Head of caudate nucleus (tissue), 42 donors: ENCODE data around the gene SFMBT2.

Experiments
- DNase-seq, 42 donors: peaks; one replicate each; pipeline versions ENCODE4 v3.0.0 to v3.0.0-alpha.2; 2020 to 2021; ENCODE audit warnings: mixed read lengths in 7 of 42
- intact Hi-C: fragments of 100-400 bp; cut with DNase I; formaldehyde crosslinking; loops from one replicate; pipeline ENCODE4 v1.15.0; 2022

The SFMBT2 gene

DNA sequence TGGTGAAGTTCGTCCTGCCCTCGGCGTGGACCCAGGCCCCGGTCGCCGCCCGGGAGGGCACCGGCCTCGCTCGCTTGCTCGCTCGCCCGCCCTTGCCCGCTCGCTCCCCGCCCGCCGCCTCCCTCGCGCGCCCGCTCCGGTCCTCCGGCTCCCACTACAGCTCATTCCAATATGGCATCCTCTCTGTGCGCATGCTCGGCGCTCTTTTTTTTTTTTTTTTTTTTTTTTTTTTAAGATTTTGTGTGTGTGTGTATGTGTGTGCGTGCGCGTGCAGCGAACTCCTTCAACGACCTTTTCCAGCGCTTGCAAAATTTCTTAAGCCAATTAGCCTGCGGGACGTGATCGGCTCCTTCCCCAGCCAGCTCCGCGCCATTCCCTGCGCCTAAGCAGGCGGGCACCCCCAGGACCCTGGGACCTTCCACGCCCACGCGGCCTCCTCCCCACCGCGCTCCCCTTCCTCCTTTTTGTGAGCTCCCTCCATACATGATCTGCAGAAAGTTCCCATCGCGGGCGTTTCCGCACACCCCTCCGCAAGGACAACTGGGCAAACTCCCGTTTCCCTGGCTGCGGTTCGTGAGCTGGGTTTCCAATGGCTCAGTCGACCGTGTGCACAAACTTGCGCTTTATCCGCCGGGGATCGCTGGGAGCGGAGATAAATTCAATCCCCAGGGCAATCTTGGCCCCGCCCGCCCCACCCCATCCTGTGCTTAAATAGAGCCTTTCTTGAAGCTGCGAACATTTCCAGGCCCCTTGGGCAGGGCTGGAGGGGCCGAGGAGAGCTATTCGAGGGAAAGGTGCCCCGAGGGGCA lies at the start of gene SFMBT2:
TSS of gene SFMBT2 (minus strand) at position 173 of the 809 bp plus-strand sequence. CDS start 29,136 bp downstream, outside the sequence.
- intact Hi-C loops: loop anchor here (5.0 kb wide), 1 partner anchor 494 kb away; no protein-coding TSS in a partner anchor
- DNase-seq: peak in 40 of 42 donors; percentile 43 to 88 (median 76)

DNA sequence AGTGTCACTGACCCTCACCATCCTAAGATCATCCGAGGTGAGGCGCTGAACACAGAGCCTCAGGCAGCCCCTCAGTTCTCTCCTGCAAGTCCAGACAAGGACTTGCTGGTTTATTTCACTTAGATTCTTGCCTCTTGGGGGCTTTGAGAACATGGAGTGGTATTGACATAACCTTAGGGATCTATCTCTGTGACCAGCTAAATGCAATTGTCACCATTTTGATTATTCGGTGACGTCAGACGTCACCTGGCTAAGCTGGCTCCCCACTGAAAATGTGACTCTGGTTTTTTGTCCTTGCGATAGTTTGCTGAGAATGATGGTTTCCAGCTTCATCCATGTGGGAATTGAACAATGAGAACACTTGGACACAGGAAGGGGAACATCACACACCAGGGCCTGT lies 49.2 kb upstream of the SFMBT2 start:
- intact Hi-C loops: no loop called here
- DNase-seq: no peak

DNA sequence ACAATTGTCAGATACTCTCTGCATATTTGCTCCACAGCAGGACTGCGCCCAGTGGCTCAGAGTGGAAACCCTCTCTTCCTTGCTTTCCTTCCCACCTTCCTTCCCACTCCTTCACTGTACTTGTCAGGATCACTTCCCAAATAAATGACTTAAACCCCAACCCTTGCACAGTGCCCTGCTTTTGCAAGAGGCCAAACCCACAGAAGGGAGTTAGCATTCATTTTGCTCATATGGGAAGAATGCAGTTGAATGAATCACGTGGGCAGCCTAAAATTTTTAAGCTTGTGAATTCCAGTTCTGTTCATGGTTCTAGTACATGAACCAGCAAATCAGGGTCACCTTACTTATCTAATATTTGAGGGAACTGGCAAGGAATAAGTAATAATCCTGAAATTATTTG lies 47.7 kb upstream of the SFMBT2 start:
- DNase-seq: no peak
- intact Hi-C loops: no loop called here

DNA sequence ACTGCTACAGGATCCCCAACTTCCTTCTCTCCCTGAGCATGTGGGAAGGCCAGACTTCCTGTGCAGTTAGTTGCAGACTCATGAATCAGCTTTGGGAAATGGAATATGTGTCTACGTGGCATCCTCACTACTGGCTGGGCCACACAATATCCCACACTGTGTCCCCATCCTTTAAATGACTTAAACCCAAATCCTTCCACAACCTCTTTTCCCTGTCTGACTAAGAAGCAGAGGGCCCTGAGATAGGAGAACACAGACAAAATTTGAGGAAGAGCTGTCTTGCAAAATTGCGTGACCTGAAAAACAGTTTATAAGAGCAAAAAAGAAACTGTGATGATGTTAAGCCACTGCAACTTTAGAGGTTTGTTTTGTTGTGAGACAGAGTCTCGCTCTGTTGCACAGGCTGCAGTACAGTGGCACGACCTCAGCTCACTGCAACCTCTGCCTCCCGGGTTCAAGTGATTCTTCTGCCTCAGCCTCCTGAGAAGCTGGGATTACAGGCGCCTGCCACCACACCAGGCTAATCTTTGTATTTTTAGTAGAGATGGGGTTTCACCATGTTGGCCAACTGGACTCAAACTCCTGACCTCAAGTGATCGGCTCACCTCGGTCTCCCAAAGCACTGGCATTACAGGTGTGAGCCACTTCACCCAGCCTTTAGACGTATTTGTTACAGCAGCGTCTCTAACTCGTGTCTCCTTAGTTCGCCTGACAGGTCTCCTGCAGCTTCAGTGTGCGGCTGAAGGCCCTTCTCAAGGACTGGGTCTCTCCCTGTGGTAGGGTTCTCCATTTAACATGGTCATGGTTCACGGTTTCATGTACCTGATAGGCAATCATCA lies 46.9 kb upstream of the SFMBT2 start:
- intact Hi-C loops: no loop called here
- DNase-seq: no peak

DNA sequence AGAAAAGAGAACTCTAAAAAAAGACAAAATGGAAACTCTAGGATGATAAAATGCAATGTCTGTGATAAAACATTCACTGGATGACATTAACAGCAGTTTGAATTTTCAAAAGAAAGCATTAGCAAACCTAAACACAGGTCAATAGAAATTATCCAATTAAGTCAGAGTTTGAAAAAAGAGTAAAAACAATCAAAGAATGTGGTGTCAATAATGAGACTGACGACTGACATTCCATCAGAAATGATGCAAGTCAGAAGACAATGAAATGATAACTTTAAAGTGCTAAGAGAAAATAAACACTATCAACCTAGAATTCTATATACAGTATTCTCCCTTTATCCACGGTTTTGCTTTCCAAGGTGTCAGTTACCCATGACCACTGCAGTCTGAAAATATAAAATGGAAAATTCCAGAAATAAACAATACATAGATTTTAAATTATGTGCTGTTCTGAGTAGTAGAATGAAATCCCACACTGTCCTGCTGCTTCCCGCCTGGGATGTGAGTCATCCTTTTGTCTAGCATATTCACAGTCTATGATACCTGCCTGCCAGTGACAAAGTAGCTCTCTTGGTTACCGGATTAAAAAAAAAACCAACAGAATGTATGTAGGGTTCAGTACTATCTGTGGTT lies 38.3 kb upstream of the SFMBT2 start:
- DNase-seq: peak in 2 of 42 donors; percentile 11 to 24
- intact Hi-C loops: no loop called here

DNA sequence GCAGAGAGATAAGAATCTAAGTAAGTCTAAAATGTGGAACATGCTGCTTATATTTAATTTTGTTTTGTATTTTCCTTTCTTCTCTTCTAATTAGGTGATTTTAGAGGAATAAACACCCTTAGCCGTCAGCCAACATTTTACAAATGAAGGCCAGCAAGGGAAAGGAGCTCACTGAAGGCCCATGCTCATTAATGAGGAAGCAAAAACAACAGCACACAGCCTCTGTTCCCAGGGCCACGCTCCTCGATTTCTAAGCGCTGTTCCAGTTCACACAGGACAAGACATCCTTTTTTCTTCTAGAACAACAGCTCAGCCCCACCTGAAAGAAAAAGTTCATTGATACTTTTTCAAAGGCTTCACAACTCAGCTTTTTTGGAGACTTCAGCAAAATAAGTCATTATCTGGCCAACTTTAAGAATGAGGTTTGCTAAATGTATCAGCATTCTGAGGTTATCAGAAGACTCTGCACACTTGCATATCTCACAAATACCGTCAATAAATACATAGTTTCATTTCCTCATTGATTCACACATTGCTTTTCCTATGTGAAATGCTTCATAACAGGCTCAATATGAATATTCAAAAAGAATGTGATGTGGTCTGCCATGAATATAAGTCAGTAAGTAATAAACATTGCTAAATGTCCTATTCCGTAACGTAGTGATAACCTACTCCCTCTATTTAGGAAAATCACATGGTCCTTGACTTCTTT lies 34.8 kb upstream of the SFMBT2 start:
- DNase-seq: peak in 22 of 42 donors; percentile 21 to 60 (median 34)
- intact Hi-C loops: no loop called here

DNA sequence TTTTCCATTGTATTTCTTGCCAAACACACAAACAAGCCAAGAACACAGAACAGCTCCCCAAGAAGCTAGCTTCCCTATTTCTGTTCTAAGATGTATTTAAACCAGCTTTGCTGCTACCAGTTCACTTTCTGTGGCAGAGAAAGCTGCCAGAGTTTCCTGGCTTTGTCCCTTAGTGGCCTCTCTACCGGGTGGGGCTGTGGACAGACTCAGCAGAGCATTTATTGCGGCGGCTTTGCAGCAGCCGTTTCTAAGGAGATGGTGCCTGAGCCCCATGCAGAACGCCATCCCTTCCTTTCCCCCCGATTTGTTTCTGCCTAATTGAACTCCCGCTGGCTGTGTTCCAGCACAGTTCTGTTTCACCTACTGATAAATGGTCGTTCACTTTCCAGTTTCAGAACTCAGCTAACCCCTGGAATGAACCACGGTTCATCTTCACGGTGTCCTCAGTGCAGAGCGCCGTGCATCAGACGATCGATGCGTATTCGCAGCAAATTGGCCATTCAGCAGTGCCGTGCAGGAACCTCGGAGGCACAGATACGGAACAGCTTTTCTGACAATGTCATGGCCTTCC lies 33.8 kb upstream of the SFMBT2 start:
- intact Hi-C loops: no loop called here
- peak; percentile 39 to 83 (median 63) for DNase-seq

DNA sequence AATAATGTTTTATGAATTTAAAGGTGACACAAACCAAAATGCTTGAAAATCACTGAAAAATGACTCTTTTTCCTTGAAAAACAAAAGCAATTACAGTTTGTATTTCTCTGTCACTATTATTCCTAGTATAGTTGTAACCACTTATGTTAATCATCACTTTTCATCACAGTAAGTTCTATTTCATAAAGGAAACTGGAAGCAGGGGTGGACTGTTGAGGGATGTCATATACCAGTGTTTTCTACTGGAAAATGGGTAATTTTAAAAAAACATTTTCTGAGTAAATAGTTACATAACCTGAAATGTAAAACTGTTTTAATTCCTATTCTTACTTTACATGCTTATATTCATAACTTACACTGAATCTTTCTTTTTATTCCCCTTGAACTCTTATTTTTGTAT lies 32.2 kb upstream of the SFMBT2 start:
- intact Hi-C loops: no loop called here

DNA sequence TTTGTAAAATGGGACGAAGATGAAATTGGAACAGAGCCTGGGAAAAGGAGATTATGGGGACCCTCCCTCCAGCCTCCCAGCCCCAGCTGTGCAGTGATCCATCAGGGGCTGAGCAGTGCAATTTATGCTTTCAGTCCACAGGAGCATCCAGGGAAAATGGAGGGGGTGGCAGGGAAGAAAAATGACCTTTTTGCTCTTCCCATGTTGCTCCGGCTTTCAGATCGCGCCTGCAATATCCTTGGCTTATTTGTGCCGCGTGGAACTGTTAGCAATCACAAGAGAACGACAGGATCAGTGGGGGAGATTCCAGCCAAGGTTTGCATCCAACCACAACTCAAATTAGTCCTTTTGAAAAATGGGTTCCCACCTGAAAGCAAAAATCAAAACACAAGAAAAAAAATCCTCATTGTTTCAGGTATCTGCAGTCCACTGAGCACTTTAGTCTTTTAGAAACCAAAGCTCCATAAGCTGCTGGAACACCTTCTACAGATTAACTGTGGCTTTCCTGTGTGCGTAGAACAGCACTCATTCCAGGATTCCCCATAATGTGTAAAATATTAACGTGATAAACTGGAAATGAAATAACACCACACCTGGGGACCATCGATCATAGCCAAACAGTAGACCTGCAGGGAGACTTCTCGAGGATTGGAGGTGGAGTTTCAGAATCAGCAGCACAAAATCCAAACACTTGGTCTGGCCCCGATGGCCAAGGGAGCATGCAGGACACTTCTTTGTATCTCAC lies 30.7 kb upstream of the SFMBT2 start:
- intact Hi-C loops: no loop called here

More for the DNA sequence above, 32.2 kb upstream of the SFMBT2 start:
- no peak for DNase-seq

DNA sequence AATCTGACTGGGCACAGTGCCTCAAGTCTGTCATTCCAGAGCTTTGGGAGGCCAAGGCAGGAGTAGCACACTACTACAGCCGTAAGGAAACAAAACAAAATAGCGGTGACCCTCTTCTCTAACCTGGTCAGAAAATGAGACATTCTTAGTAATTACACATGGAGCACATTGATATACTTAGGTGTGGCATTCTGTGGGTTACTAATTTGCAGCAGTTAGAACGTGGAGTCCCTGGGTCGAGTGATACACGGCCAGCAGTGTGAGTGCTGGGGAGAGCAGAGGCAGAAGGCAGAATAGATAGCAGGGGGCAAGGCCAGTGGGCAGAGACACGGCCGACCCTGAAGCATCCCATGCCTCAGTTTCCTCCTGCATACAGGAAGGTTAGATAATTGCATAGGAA lies 28.9 kb upstream of the SFMBT2 start:
- intact Hi-C loops: no loop called here
- no peak for DNase-seq

More for the DNA sequence above, 30.7 kb upstream of the SFMBT2 start:
- no peak for DNase-seq

DNA sequence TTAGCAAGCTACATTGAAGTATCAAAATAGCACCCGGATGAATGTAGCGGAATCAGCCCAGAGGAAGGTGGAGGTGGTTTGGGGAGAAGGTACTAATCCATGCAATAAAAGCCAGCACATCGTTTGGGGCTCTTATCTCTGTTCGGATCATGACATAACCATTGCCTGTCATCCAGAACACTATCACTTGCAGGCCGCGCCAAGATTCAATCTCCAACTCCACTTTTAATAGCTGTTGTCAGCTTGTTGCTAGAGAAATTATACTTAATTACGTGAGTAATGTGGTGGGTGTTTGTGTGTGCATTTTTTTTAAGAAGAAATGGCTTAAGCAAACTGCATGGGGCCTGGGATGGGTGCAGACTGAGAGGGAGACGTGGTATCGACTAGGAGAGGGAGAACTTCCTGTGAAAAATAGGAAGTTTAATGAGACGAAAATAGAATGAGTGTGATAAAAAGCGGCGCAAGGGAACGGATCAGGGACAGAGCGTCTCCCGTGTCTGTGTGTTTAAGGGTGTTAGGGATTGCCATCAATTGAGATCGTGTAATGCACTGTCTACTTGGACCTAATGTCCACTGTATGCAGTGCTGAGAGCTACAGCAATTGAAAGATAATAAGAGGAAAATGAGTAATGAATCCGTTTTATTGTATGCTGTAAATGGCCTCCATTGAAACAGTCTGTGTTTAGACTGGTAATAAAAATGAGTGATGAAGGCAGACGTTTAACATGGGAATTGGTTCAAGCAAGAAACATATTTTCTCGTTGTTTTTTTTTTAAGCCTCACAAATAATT lies 27.6 kb upstream of the SFMBT2 start:
- intact Hi-C loops: no loop called here
- DNase-seq: no peak

DNA sequence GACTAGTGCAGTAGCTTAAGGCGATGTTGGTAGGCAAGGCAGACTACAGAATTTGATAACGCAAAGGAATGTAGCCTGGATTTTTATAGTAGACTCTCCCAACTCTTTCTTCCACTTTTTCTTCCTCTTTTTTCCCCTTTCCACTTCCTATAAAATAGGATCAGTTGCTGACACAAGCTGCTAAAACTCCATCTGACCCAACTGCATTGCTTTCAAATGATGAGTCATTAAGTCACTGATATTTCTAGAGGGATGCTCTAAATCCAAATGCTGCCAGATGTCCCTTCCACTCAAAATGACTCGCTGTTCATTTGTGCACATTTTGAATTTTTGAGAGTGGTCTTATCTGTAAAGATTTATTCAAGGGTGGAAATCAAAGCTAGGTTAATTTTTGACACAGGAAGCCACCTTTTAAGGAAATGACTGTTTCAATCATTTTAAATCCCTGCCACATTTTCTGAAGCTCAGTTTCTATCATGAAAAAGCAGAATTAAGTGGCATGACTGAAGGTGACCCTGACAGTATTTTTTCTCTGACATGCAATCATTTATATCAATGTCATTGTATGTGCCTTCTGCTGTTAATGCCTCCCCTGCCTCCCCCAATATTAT lies 25.8 kb upstream of the SFMBT2 start:
- intact Hi-C loops: no loop called here
- no peak for DNase-seq

DNA sequence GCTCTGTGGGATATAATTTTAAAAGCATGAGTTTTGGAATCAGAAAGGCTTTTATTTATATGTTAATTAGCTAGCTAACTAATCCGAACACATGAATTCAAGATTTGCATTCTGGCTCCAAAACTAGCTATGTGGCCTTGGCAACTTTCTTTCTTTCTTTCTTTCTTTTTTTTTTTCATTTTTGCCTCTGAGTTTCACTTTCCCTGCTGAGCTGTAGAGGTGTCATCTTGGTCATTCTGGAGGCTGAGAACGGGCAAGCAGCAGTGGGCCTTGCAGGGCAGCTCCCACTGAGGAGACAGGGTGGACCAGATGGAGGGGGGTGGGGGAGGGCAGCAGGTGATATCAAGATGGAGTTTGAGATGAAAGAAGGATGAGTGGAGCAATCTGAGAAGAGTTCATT lies 24.8 kb upstream of the SFMBT2 start:
- intact Hi-C loops: no loop called here
- DNase-seq: no peak

DNA sequence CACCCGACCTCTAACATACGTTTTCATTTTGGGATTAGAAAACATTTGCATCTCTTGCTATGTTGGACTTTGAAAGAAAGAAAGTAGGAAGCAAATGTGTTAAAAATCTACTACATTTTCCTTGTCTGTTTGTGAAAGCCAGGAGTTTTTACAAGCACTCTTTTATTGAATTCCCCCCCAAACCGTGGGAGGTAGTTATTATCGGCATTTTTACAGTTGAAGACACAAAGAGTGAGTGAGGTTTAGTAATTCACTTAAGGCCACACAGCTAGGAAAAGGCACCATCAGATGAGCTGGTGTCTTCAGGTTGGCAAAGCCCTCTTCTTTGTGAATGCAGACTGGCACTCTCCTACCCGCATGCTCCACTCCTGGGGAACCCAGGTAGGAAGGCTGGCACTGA lies 23.5 kb upstream of the SFMBT2 start:
- DNase-seq: no peak
- intact Hi-C loops: no loop called here

DNA sequence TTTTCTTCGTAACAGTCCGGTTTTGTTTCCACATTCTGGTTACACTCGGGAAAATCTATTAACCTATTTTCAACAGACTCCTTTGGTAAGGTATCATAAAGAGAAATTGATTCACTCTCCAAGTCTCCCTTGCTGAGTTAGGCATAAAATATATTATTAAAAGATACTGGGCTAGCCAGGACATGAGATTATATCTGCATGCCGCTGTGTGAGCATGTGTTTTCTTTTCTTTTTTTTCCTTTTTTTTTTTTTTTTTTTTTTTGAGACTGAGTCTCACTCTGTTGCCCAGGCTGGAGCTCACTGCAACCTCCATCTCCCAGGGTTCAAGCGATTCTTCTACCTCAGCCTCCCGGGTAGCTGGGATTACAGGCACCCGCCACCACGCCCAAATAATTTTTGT lies 23.0 kb upstream of the SFMBT2 start:
- DNase-seq: no peak
- intact Hi-C loops: no loop called here

DNA sequence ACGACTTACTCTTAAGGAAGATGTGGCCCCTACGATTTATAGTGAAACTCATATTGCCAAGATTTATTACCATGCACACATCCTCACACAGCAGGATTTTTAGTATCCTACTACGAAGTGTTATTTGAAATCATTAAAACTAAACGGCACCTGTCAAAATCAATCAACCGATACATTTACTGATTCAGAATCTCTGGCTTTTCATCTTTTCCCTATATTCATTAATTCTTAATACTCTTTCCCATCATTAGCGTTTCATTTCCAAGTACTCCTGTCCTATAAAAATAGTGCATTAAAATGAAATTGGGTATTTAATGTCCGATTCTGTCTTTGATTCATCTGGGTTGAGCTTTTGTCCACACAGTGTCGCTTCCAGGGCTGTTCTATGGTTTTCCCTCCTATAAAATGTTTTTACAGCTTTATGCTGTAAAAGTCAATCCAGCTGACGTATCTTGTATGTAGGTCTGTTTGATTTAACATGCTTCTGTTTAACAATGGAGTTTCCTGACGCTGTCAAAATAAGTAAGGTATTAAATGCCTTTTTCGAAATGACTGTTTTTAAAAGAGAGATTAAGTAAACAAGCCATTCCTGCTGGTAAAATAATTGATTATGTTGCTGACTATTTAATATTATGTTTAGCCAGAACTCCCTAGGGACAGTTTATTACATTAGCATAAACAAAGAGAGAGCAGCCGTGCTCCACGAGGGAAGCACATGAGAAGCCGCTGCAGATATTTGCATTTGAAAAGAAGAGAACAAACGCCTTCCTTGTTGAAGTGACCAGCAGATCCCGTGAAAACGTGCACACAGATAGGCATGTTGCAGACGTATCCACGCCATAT lies 22.3 kb upstream of the SFMBT2 start:
- intact Hi-C loops: no loop called here

More for the DNA sequence above, 22.3 kb upstream of the SFMBT2 start:
- DNase-seq: peak in 5 of 42 donors; percentile 8 to 44 (median 38)
